ENCODE data around the gene H1-8.

DNA sequence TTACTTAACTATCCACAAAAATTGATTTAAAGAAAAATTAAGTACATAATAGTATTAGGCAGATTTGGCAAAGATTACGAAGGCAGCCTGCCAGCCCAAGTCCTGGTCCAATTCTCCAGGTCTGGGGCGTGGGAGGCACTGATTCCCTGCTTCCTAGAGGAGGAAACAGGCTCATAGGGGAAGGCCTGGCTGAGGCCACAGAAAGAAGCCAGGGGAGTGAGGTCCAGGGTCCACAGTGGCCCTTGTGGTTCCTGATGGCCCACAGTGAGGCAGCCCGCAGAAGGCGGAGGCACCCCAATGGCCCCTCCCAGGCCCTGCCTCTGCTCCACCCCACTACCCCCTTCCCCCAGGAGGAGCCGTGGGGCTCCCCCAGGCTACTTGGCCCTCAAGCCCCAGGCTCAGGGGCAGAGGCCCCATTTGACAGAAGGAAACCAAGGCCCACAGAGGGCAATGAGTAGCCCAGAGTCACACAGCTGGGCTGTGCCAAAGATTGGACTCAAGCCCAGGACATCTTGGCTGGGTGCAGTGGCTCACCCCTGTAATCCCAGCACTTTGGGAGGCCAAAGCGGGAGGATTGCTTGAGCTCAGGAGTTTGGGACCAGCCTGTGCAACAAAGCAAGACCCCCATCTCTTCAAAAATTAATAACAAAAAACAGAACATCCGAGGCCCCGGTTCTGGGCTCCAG lies 21.0 kb downstream of the H1-8 start:
- TF ChIP-seq, protein P1, sequence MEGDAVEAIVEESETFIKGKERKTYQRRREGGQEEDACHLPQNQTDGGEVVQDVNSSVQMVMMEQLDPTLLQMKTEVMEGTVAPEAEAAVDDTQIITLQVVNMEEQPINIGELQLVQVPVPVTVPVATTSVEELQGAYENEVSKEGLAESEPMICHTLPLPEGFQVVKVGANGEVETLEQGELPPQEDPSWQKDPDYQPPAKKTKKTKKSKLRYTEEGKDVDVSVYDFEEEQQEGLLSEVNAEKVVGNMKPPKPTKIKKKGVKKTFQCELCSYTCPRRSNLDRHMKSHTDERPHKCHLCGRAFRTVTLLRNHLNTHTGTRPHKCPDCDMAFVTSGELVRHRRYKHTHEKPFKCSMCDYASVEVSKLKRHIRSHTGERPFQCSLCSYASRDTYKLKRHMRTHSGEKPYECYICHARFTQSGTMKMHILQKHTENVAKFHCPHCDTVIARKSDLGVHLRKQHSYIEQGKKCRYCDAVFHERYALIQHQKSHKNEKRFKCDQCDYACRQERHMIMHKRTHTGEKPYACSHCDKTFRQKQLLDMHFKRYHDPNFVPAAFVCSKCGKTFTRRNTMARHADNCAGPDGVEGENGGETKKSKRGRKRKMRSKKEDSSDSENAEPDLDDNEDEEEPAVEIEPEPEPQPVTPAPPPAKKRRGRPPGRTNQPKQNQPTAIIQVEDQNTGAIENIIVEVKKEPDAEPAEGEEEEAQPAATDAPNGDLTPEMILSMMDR (IDR thresholded peaks at IDR 0.05), result no peak
- TF ChIP-seq POLR2A (IDR thresholded peaks at IDR 0.05) (no peak), EP300 (IDR thresholded peaks at IDR 0.05) (no peak)

All from tibial nerve (tissue), 4 donors.